HG02642 (cell line): ENCODE measurements around the gene PARD3.

Experiments used
- ATAC-seq: cut with Tn5 transposase; IDR thresholded peaks from one replicate; pipeline ENCODE4 v1.9.1; 2021; ENCODE audit warnings: mild to moderate bottlenecking; ENCODE audit not compliant: unreplicated experiment, poor library complexity

Gene PARD3

DNA sequence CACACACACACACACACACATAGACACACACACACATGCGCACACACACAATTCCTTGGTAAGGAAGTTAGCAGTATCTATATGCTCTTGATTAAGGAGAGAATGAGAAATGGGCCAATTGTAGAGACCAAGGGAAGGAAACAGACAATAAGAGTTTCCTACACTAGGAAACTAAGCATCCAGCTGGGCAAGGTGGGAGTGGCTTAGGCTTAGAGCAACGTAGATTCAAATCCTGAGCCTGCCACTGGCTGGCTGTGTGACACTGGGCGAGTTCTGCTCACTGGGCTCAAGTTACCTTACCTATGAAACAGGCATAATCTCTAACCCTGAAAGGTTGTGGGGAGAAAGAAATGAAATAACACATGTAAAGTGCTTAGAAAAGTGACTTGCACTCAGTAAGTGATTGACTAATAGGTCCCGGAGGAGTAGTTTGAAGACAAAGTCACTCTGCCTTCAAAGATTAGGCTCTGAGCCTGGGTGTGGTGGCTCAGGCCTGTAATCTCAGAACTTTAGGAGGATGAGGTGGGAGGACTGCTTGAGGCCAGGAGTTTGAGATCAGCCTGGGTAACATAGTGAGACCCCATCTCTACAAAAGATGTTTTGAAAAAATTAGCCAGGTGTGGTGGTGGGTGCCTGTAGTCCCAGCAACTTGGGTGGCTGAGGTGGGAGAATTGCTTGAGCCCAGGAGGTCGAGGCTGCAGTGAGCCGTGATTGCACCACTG is 701.4 kb downstream of the PARD3 start:
- no peak for ATAC-seq

DNA sequence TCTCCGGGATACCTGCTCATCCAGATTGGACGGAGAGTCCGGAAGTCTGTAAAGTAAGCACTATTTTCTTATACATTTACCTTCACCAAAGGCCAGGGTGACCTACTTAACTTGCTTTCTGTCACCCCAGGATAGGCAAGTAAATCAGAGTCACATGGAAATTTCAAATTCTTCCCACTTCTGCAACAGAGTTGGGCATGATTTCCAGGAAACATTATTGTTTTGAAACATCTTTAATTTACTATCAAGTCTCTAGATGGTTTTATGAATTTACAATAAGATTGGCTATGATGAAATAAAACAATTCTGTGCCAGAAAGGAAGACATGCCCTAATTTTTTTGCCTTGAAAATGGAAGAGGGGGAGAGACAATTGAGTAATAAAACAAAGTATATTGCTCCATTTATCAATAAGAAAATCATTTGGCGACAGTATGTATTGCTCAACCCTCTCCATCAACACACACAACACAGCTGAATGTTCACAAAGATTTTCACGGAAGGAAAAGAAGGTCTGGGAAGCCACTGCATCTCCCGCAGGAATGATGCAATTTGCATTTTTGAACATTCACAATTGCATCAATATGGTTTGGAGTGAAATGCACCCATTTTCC is 702.8 kb downstream of the PARD3 start:
- ATAC-seq = no peak

DNA sequence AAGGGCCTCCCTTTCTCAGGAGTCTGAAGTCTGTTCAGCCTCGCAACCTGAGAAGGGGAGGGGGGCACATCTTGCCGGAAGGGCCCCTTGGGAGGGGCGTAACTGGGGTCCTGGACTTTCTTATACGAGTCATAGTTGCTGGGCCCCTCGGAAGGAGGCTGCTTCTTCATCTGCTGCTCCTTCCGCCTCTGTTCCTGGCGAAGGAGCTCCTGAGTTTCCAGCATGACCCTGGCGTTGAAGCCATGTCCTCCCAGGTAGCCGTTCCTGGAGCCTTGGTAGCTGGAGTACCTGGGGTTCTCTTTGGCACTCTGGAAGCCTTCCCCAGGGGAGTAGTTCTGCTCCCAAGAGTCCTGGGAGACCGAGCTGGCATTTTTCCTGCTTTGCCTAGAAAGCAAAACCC is 703.9 kb downstream of the PARD3 start:
- ATAC-seq = no peak

DNA sequence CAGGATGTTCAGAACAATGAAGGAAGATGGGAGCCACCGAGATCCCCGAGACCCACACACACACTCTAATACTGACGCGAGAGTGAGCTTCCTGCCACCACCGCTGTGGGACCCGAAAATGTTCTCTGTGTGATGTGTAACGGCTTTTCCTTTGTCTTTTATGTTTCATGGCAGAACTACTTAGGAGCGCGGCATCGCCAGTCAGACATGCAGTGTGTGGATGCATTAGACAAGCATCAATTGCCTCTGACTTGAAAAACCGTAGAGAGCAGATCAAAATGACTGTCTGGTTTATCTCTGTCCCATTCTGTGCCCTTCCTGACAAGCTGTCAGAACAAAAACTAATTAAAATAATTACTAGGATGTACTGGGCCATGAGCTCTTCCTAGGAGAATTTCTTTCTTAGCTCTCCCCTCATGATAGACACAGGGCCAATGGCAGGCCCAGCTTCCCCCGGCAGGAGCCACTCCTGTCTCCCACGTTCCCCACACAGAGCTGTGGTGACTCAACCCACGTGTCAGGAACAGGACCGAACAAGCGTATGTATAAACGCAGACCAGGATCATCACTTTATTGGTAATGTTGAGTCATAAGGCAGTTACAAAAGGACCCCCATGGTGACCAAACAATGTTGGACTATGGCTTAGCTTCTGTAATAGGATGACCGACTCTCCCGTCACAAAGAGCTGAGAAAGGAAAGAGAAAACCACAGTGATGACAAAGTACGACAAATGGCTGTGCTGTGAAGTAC is 705.0 kb downstream of the PARD3 start:
- ATAC-seq = no peak

DNA sequence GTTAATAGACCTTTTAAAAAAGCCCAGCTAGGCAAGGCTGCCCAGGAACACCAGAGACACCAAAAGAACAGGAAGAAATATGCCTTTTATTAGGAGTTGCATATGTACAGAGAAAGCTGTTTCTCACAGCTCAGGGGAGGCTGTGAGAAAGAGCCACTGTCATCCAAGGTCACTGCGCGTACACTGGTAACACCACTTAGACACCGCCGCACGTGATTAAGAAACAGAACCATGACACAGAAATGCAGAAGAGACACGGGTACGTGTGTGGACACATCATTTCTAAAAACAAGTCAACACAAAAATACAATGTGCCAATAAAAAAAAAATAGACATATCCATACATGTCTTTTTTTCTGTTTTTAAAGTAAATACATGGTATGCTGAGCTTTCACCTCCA is 705.6 kb downstream of the PARD3 start:
- no peak for ATAC-seq

DNA sequence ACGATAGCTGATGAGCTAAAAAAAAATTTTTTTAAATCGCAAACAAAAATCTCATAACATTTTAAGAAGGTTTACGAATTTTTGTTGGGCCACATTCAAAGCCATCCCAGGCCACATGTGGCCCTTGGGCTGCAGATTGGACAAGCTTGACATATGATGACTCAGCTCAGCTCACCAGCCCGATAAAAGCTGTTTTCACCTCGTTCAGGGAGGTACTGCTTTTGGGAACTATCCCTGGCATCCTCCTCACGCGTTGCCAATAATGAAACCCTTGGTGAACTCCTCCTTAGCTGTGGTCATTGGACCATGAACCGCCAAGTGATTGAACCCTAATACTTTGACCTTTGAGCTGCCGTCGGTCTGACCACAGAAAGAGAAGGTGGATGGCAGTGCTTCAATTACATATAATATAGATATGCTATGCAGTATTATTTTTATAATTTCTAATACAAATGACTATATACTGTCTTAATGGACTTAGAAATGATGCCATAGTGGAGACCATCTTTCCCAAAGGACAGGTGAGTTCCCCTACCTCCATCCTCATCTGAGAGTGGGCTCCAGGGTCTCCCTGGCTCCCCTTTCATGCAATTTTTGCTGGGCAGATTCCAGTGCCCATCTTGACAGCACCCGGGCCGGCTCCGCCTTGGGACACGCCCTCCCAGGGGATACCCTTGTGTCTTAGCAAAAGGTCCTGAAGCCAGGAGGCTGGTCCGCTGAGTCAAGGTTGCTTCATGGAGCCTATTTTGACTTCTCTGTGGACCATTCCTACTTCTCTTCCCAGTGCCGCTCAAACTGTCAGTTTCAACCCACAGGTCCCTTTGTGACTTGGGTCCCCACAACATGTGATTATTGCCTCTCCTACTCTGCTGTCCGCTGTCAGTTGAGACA is 707.2 kb downstream of the PARD3 start:
- no peak for ATAC-seq

DNA sequence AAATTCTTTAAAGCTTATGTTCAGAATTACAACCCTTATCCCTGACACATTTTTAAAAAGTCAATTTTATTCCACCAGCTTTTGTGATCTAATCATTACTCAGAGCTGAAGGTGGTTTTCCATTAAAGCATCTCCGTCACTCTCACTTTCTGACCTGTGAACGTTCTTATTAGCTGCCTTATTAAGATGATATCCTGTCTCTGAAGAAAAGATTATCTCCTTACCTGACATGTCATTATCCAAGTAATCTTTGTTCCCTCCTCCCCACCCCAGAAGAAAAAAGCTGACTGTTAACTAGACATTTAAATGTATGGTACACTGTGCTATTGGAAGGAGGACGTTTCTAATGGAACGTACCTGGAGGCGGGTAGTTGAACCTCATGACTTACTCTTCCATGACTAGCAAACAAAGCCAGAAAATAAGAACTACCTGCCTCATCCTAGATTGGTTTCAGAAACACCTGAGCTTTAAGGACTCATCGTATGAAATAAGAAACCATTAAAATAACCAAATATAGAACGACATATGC is 708.7 kb downstream of the PARD3 start:
- ATAC-seq = no peak

DNA sequence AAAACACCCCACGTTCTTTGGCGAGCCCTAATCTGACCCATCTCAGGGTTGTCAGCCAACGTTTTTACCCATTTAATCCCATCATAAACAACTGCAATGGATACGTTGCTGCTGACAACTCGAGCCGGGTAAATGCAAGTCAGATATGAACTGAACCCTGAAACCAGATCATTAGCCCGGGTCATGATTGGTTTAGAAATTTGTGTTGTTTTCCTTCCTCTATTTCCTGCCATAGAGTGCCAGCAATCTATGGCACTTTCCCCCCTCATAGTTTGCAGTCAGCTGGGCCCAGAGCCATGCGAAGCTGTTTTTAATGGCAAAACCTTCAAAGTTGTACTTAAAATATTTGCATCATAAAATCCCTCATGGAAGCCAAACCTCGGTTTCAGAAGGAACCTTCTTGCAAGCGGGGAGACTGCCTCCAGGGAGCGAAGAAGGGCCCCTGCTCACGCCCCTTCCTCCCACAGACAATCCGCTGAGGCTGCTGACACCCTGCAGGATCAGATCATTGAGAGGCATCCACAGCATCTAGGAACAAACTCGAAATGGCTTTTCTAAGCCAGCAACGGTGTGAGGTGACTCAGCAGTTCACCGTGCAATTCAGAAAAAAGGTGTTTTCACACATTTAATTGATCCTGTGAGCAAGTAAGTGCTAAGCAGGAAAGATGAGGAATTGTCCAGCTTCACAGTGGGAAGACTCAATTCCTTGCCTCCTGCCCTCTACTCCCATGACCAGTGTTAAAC is 710.1 kb downstream of the PARD3 start:
- no peak for ATAC-seq

DNA sequence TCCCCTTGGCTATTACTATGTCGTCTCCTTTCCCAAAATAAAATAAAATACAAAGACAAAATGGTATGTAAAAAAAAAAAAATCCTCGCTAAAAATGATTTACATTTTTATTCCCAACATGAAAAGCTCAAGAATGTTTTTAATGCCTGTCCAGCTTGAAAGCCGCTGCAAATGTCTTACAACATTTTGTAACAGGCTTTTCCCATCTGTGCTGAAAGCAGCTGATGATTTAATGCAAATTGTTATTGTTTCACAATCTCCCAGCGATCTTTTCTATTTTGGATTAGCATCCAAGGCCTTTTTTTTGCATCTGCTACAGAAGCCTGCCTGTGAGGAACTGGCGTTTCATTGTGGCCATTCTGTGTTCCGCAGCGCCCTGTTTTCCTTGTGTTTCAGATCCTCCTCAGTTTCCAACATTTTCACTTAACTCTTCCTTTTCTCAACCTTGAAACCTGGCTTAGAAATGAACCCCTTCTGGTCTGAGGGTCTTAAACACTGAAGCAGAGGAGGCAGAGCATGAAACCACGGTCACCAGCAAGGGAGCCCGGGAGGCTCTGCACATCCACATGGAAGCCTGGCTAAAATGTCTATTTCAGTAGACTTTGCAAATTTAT is 712.1 kb downstream of the PARD3 start:
- no peak for ATAC-seq

DNA sequence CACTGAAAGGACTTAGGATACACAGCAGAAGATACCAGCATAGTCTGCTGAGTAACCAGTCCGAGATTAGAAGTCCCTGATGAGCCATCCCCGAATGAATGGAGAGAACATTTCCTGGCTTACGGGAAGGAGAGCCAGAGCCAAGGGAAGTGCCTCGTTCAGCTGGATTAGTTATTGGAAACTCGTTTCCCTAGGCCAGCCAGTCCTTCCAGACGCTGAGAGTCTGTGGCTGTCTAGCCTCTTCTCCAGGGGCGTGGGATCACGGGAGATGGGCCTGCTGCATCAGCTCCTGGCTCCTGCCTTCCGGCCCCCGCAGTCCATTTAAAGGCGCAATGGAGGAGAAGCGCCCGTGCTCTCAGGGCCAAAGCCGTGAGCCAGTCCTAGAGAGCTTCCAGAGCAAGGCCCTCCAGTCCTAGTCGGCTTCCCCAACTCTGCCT is 712.8 kb downstream of the PARD3 start:
- ATAC-seq = no peak

DNA sequence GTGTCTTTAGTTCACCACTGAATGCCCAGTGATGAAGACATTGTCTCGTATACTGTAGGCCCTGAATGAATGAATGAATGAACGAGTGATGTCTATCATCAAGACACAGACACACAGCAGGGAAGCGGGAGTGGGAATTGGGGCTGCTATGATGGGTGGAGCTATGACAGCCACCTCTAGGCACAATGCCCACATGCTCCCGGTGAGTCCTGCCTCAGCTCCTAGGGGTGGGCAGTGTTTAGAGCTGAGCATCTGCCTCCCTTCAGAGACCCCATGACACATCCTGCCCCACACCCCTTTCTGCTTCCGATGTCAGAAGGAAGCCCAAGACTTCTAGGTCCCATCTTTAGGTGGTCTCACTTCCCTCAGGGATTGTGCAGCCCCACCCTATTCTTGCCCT is 714.1 kb downstream of the PARD3 start:
- no peak for ATAC-seq

DNA sequence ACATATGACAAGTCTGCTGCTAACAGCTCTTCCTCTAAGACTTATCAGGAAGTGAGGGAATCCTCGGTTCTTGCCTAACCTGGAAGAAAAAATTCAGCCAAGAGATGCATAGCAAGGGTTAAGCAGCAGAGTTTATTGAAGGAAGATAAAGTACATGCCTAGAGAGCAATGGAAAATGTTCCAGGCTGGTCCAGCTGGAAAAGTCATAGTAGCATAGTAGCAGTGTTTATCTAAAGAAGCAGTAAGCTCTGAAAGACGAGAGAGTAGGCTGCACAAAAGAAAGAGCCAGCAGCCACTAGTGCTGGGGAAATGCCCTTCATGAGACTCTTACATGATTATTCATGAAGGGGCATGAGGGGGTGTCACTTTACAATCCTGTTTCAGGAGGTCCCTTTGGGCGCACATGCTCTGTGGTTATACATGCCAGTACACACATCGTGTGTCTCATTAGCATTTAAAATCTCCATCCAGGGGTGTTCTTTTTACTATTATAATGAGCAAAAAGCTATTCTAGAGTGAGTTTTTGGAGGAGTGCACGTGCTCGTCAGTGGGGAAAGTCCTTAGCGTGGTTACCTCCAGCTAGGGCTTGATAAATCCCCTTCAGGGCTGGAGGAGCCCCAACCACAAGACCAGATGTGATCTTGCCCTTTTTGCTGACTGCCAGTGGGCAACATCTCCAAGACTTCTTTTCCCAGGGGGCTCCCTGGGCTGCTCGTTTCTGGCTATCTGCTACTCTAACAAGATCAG is 716.1 kb downstream of the PARD3 start:
- peak; percentile 41 for ATAC-seq

DNA sequence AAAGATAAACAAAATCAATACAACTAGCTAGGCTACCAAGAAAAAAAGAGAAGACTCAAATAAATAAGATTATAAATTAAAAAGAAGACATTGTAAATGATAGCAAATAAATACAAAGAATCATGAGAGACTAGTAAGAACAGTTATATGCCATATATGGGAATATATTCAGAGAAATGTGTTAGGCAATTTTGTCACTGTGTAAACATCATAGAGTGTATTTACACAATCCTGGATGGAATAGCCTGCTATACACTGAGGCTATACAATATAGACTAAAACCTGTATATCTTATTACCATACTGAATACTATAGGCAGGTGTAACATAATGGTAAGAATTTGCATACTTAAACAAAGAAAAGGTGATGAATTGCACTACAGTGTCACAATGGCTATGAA is 717.4 kb downstream of the PARD3 start:
- no peak for ATAC-seq

DNA sequence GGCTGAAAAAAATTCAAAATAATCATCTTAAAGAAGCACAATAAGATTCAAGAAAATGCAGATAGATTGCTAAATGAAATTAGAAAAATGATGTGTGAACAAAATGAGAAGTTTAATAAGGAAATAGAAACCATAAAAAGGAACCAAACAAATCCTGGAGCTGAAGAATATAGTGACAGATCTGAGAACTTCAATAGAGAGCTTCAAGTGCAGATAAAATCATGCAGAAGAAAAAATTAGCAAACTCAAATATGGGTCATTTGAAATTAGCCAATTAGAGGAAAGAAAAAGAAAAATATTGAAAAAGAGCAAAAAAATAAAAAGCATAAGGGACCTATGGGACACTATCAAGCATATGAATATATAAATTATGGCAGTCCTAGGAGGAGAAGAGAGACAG is 720.1 kb downstream of the PARD3 start:
- ATAC-seq = no peak

DNA sequence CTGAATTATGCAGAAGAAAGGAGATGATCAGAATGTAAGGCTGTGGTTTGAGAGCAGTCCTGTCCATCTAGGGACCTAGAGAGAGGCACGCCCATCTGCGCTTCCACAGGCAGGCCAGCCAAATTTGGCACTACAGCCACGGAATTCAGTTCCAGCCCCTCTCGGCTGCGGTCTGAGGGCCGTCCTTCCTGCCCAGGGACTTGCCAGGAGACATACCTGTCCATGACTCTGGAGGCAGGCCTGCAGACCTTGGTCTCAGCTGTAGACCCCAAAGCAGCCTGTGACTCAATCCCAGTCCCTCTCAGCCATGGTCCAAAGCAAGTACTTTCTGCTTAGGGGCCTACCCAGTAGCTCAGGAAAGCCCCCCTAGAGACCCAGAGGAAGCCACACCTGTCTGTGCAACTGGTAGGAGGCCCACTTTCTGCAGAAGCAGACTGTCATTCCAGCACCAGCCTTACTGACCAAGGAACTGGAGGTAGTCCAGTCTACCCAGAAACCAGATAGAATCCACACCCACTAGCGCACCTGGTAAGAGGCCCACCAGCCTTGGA is 720.9 kb downstream of the PARD3 start:
- ATAC-seq = no peak

DNA sequence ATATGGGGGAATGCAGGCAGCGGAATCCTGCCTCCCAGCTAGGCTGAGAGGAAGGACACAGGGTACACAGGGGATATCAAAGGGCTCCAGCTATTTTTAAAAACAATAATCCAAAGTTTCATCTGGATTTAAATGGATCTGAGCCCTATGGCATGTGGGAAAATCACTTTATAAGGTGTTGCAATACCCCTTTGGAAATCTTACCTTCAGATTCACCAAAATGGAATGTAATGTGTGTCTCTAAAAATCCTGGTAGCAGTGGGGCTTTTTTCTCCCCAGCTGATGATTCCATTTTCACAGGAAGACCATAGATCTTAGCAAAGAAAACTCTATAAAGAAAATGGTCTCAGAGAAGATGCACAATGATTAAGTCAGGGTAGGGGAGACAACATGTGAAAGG is 722.2 kb downstream of the PARD3 start:
- no peak for ATAC-seq

DNA sequence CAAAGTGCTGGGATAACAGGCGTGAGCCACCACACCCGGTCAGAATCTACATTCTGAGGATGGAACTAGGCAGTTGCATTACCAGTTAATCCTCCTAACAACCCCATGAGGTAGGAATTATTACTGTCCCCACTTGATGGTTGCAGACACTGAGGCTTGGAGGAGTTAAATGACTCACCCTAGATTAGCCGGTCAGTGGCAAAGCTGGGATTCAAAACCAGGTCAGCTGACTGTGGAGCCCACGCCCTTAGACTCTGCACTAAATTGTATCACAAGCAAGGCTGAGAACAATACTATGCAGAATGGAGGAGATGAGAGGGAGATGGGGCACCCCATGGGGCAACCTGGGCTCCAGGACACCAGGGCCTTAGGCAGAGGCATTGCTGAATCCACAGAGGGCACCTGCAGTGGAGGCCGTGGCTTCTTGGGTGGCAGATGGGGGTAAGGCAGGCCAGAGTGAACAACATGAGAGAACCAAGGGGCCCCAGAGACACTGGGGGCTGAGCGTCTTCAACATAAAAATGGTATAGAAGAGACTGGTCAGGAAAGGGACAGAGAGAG is 723.4 kb downstream of the PARD3 start:
- ATAC-seq = no peak

DNA sequence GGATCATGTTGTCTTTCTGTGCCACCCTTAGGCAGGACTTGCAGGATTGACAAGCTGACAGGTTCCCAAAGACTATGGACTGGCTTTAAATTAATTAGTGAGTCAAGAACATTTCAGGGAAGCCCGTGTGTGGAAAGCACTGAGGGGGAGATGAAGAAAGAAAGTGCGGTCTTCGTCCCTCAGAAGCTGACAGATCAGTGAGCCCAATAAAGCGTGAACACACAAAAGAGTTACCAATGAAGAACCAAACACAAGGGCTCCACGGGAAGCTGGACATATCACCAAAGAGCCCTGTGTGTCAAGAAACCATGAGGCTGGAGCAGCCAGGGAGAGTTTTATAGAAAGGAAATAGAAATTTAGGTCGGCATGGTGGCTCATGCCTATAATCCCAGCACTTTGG is 725.8 kb downstream of the PARD3 start:
- ATAC-seq = no peak
